ENCODE results near the gene CHCT1. TPM values are rescaled to one million over a fixed set of nuclear protein-coding genes. Genes with fewer than 3 reads are reported as not detected.

The CHCT1 gene
- not detected in 2 replicates for polyA plus RNA-seq

GRCh38 chr17:60422162-60422665 is at the start of gene CHCT1:
Gene CHCT1, plus strand, starts transcription at chr17:60422489. Its CDS starts 104 bp downstream, at chr17:60422593.

GRCh38 chr17:60392042-60392844 is 30.0 kb upstream of the CHCT1 start, which contains the start of gene USP32:
Gene USP32, minus strand, starts transcription at chr17:60392133. Its CDS starts 194 bp downstream, at chr17:60391939.

Other genes starting within 250 kb of the CHCT1 start
- gene USP32, start 30.4 kb upstream of the CHCT1 start, polyA plus RNA-seq, result 19.4 and 21.2 TPM in 2 replicates
- 27.1 and 36.1 TPM in 2 replicates for gene APPBP2, start 103.8 kb downstream of the CHCT1 start, polyA plus RNA-seq
- gene PPM1D, start 177.7 kb downstream of the CHCT1 start, polyA plus RNA-seq, result 5.2 and 6.2 TPM in 2 replicates

All from Purkinje cell (primary cell).